DOHH2 (cell line): ENCODE results near the gene HECTD3.

ENCODE experiments used
- EZH2phosphoT487 ChIP-seq: fragments of 200-600 bp; sonication (generic); IDR thresholded peaks from 2 replicates; pipeline ENCODE4 v1.6.1; 2017; ENCODE audit warnings: borderline replicate concordance, mild to moderate bottlenecking, antibody characterized with exemption, low read length, moderate library complexity, mixed read lengths
- TF ChIP-seq, protein P1 (sequence below): fragments of 200-600 bp; sonication (generic); IDR thresholded peaks from one replicate; pipeline ENCODE4 v1.5.1; 2014; ENCODE audit warnings: antibody characterized with exemption, mild to moderate bottlenecking, low read depth, low read length; ENCODE audit not compliant: poor library complexity, severe bottlenecking

DNA sequence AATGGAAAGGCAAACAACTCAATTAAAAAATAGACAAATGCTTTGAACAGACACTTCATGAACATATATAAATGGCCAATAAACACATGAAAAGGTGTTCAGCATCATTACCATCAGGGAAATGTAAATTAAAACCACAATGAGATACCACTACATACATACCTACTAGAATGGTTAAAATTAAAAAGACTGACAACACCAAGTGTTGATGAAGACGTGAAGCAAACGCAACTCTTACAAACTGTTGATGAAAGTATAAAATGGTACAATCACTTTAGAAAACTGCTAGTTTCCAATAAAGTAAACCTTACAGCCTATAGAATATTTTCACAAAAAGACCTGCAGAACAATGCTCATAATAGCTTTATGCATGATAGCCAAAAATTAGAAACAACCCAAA is 34.9 kb downstream of the HECTD3 start:
- TF ChIP-seq, protein P1, sequence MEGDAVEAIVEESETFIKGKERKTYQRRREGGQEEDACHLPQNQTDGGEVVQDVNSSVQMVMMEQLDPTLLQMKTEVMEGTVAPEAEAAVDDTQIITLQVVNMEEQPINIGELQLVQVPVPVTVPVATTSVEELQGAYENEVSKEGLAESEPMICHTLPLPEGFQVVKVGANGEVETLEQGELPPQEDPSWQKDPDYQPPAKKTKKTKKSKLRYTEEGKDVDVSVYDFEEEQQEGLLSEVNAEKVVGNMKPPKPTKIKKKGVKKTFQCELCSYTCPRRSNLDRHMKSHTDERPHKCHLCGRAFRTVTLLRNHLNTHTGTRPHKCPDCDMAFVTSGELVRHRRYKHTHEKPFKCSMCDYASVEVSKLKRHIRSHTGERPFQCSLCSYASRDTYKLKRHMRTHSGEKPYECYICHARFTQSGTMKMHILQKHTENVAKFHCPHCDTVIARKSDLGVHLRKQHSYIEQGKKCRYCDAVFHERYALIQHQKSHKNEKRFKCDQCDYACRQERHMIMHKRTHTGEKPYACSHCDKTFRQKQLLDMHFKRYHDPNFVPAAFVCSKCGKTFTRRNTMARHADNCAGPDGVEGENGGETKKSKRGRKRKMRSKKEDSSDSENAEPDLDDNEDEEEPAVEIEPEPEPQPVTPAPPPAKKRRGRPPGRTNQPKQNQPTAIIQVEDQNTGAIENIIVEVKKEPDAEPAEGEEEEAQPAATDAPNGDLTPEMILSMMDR: no peak
- no peak for TF ChIP-seq EZH2phosphoT487
